GM19193 (cell line): ENCODE data around the gene ITGB8.

ENCODE experiments used
- POLR2A ChIP-seq: IDR thresholded peaks from 4 replicates; pipeline ENCODE4 v1.6.1; 2011; ENCODE audit not compliant: insufficient read depth, insufficient read length; ENCODE audit errors: extremely low read depth

ITGB8 gene

GRCh38 chr7:20330239-20330927, at the start of gene ITGB8:
ITGB8 (plus strand) TSS chr7:20330900; CDS start chr7:20331807, 907 bp downstream.
- no peak for TF ChIP-seq POLR2A

- TF ChIP-seq POLR2A = no peak
Measured at GRCh38 chr7:20282959-20283358, 47.7 kb upstream of the ITGB8 start.

- TF ChIP-seq POLR2A = no peak
Measured at GRCh38 chr7:20283385-20283784, 47.3 kb upstream of the ITGB8 start.

- TF ChIP-seq POLR2A = no peak
Measured at GRCh38 chr7:20284003-20284770, 46.5 kb upstream of the ITGB8 start.

- TF ChIP-seq POLR2A = no peak
Measured at GRCh38 chr7:20284771-20285143, 45.9 kb upstream of the ITGB8 start.

GRCh38 chr7:20287317-20287716, 43.4 kb upstream of the ITGB8 start:
- no peak for TF ChIP-seq POLR2A

- TF ChIP-seq POLR2A = no peak
Measured at GRCh38 chr7:20288036-20288435, 42.7 kb upstream of the ITGB8 start.

GRCh38 chr7:20290505-20291111, 40.1 kb upstream of the ITGB8 start:
- no peak for TF ChIP-seq POLR2A

GRCh38 chr7:20293336-20293735, 37.4 kb upstream of the ITGB8 start:
- TF ChIP-seq POLR2A = no peak

- TF ChIP-seq POLR2A = no peak
Measured at GRCh38 chr7:20296444-20296843, 34.3 kb upstream of the ITGB8 start.

GRCh38 chr7:20296901-20297300, 33.8 kb upstream of the ITGB8 start:
- TF ChIP-seq POLR2A = no peak

- TF ChIP-seq POLR2A = no peak
Measured at GRCh38 chr7:20298486-20298901, 32.2 kb upstream of the ITGB8 start.

- TF ChIP-seq POLR2A = no peak
Measured at GRCh38 chr7:20299145-20299544, 31.6 kb upstream of the ITGB8 start.

- TF ChIP-seq POLR2A = no peak
Measured at GRCh38 chr7:20299647-20300312, 30.9 kb upstream of the ITGB8 start.

GRCh38 chr7:20301311-20301939, 29.3 kb upstream of the ITGB8 start:
- no peak for TF ChIP-seq POLR2A
